ENCODE results near the gene S100PBP. TPM values are rescaled to one million over a fixed set of nuclear protein-coding genes. Genes with fewer than 3 reads are reported as not detected.

Gene S100PBP
- total and polyA plus RNA-seq, 4 donors, result 30.2 to 54.9 (median 48.4) TPM

GRCh38 chr1:32890516-32891240 is 73.2 kb downstream of the S100PBP start:
- Histone ChIP-seq H3K4me1 (ENCODE audit: control insufficient read depth, insufficient read depth, low read length) (peaks cover 56% of the 10 kb centered on the region), H3K27me3 (ENCODE audit: control insufficient read depth, insufficient read depth, low read length) (peaks cover 32% of the 10 kb centered on the region), H3K36me3 (ENCODE audit: control insufficient read depth, insufficient read depth, low read length) (peaks cover 24% of the 10 kb centered on the region), H3K27ac (ENCODE audit: low read depth, low read length) (no peak overlapping the region), H3K9me3 (ENCODE audit: control insufficient read depth, insufficient read depth, low read length) (no peaks in the 10 kb centered on the region), H3K4me3 (ENCODE audit: low read depth, low read length) (no peak overlapping the region)
- no peak for DNase-seq (ENCODE audit: low read depth in 4 of 6, low spot score in 6 of 6)
- 88% methylated on average over 6 of the region's 7 CpGs for WGBS (ENCODE audit: insufficient coverage)

- DNase-seq (ENCODE audit: low read depth in 4 of 6, low spot score in 6 of 6), result no peak
- no peaks in the 10 kb centered on the region for H3K9me3 ChIP-seq (ENCODE audit: control insufficient read depth, insufficient read depth, low read length)
- H3K27me3 ChIP-seq (ENCODE audit: control insufficient read depth, insufficient read depth, low read length), result peaks cover 28% of the 10 kb centered on the region
- H3K27ac ChIP-seq (ENCODE audit: low read depth, low read length), result no peak overlapping the region
- peaks cover 27% of the 10 kb centered on the region for H3K36me3 ChIP-seq (ENCODE audit: control insufficient read depth, insufficient read depth, low read length)
- peaks cover 51% of the 10 kb centered on the region for H3K4me1 ChIP-seq (ENCODE audit: control insufficient read depth, insufficient read depth, low read length)
- H3K4me3 ChIP-seq (ENCODE audit: low read depth, low read length), result no peak overlapping the region
- 100% methylated on average over 1 of the region's 1 CpG for WGBS (ENCODE audit: insufficient coverage)
Observed at GRCh38 chr1:32891241-32891570, 73.8 kb downstream of the S100PBP start.

GRCh38 chr1:32891630-32892029 is 74.2 kb downstream of the S100PBP start:
- H3K4me3 ChIP-seq (ENCODE audit: low read depth, low read length), result no peak overlapping the region
- H3K36me3 ChIP-seq (ENCODE audit: control insufficient read depth, insufficient read depth, low read length), result peaks cover 30% of the 10 kb centered on the region
- peaks cover 26% of the 10 kb centered on the region for H3K27me3 ChIP-seq (ENCODE audit: control insufficient read depth, insufficient read depth, low read length)
- H3K4me1 ChIP-seq (ENCODE audit: control insufficient read depth, insufficient read depth, low read length), result peaks cover 49% of the 10 kb centered on the region
- no peak overlapping the region for H3K27ac ChIP-seq (ENCODE audit: low read depth, low read length)
- WGBS (ENCODE audit: insufficient coverage), result 90% methylated on average over 3 of the region's 3 CpGs
- no peaks in the 10 kb centered on the region for H3K9me3 ChIP-seq (ENCODE audit: control insufficient read depth, insufficient read depth, low read length)
- no peak for DNase-seq (ENCODE audit: low read depth in 4 of 6, low spot score in 6 of 6)

- 13% methylated on average over 49 of the region's 49 CpGs for WGBS (ENCODE audit: insufficient coverage)
- Histone ChIP-seq H3K36me3 (ENCODE audit: control insufficient read depth, insufficient read depth, low read length) (peaks cover 30% of the 10 kb centered on the region), H3K4me1 (ENCODE audit: control insufficient read depth, insufficient read depth, low read length) (peaks cover 39% of the 10 kb centered on the region), H3K9me3 (ENCODE audit: control insufficient read depth, insufficient read depth, low read length) (no peaks in the 10 kb centered on the region), H3K27ac (ENCODE audit: low read depth, low read length) (no peak overlapping the region), H3K27me3 (ENCODE audit: control insufficient read depth, insufficient read depth, low read length) (peaks cover 17% of the 10 kb centered on the region), H3K4me3 (ENCODE audit: low read depth, low read length) (peak overlapping the region; percentile 63)
- DNase-seq (ENCODE audit: low read depth in 4 of 6, low spot score in 6 of 6), result peak in 2 of 6 donors; percentile 92 to 93
Observed at GRCh38 chr1:32892368-32893197, 75.1 kb downstream of the S100PBP start.

- peaks cover 37% of the 10 kb centered on the region for H3K4me1 ChIP-seq (ENCODE audit: control insufficient read depth, insufficient read depth, low read length)
- peak overlapping the region; percentile 69 for H3K27ac ChIP-seq (ENCODE audit: low read depth, low read length)
- under 1% methylated on average over 53 of the region's 58 CpGs for WGBS (ENCODE audit: insufficient coverage)
- peaks cover 15% of the 10 kb centered on the region for H3K27me3 ChIP-seq (ENCODE audit: control insufficient read depth, insufficient read depth, low read length)
- H3K36me3 ChIP-seq (ENCODE audit: control insufficient read depth, insufficient read depth, low read length), result peaks cover 37% of the 10 kb centered on the region
- peak in 2 of 6 donors; percentile 80 to 89 for DNase-seq (ENCODE audit: low read depth in 4 of 6, low spot score in 6 of 6)
- H3K9me3 ChIP-seq (ENCODE audit: control insufficient read depth, insufficient read depth, low read length), result no peaks in the 10 kb centered on the region
- H3K4me3 ChIP-seq (ENCODE audit: low read depth, low read length), result peak overlapping the region; percentile 63
Observed at GRCh38 chr1:32893198-32894018, 76.0 kb downstream of the S100PBP start.

GRCh38 chr1:32894019-32894600 is 76.7 kb downstream of the S100PBP start:
- WGBS (ENCODE audit: insufficient coverage), result 46% methylated on average over 3 of the region's 8 CpGs
- Histone ChIP-seq H3K36me3 (ENCODE audit: control insufficient read depth, insufficient read depth, low read length) (peaks cover 31% of the 10 kb centered on the region), H3K27me3 (ENCODE audit: control insufficient read depth, insufficient read depth, low read length) (peaks cover 15% of the 10 kb centered on the region), H3K4me1 (ENCODE audit: control insufficient read depth, insufficient read depth, low read length) (peaks cover 37% of the 10 kb centered on the region), H3K9me3 (ENCODE audit: control insufficient read depth, insufficient read depth, low read length) (no peaks in the 10 kb centered on the region), H3K4me3 (ENCODE audit: low read depth, low read length) (peak overlapping the region; percentile 63), H3K27ac (ENCODE audit: low read depth, low read length) (peak overlapping the region; percentile 49)
- DNase-seq (ENCODE audit: low read depth in 4 of 6, low spot score in 6 of 6), result peak in 1 of 6 donors; percentile 46

GRCh38 chr1:32894681-32895080 is 77.2 kb downstream of the S100PBP start:
- 65% methylated on average over 5 of the region's 6 CpGs for WGBS (ENCODE audit: insufficient coverage)
- H3K36me3 ChIP-seq (ENCODE audit: control insufficient read depth, insufficient read depth, low read length), result peaks cover 30% of the 10 kb centered on the region
- H3K27ac ChIP-seq (ENCODE audit: low read depth, low read length), result no peak overlapping the region
- peaks cover 15% of the 10 kb centered on the region for H3K27me3 ChIP-seq (ENCODE audit: control insufficient read depth, insufficient read depth, low read length)
- no peaks in the 10 kb centered on the region for H3K9me3 ChIP-seq (ENCODE audit: control insufficient read depth, insufficient read depth, low read length)
- H3K4me3 ChIP-seq (ENCODE audit: low read depth, low read length), result no peak overlapping the region
- DNase-seq (ENCODE audit: low read depth in 4 of 6, low spot score in 6 of 6), result no peak
- H3K4me1 ChIP-seq (ENCODE audit: control insufficient read depth, insufficient read depth, low read length), result peaks cover 37% of the 10 kb centered on the region

- Histone ChIP-seq H3K4me1 (ENCODE audit: control insufficient read depth, insufficient read depth, low read length) (peaks cover 41% of the 10 kb centered on the region), H3K4me3 (ENCODE audit: low read depth, low read length) (no peak overlapping the region), H3K27me3 (ENCODE audit: control insufficient read depth, insufficient read depth, low read length) (peaks cover 22% of the 10 kb centered on the region), H3K9me3 (ENCODE audit: control insufficient read depth, insufficient read depth, low read length) (no peaks in the 10 kb centered on the region), H3K36me3 (ENCODE audit: control insufficient read depth, insufficient read depth, low read length) (peaks cover 30% of the 10 kb centered on the region), H3K27ac (ENCODE audit: low read depth, low read length) (no peak overlapping the region)
- no peak for DNase-seq (ENCODE audit: low read depth in 4 of 6, low spot score in 6 of 6)
- 88% methylated on average over 21 of the region's 26 CpGs for WGBS (ENCODE audit: insufficient coverage)
Observed at GRCh38 chr1:32895325-32896215, 78.1 kb downstream of the S100PBP start.
